ENCODE data around the gene TSC22D1. TPM values are rescaled to one million over a fixed set of nuclear protein-coding genes. Genes with fewer than 3 reads are reported as not detected.

The TSC22D1 gene
- total RNA-seq, 1 donor from 2014 or later: 70.8 TPM

GRCh38 chr13:44504116-44504515, 72.0 kb downstream of the TSC22D1 start:
- Histone ChIP-seq H3K27me3 (ENCODE audit: control insufficient read depth, insufficient read depth, low read length) (no peaks in the 10 kb centered on the region), H3K4me3 (ENCODE audit: low read depth, low read length) (no peak overlapping the region), H3K36me3 (ENCODE audit: control insufficient read depth, insufficient read depth, low read length) (no peaks in the 10 kb centered on the region)
- FAIRE-seq (no peak), DNase-seq (ENCODE audit: low read depth) (no peak)
- TF ChIP-seq, protein P1, sequence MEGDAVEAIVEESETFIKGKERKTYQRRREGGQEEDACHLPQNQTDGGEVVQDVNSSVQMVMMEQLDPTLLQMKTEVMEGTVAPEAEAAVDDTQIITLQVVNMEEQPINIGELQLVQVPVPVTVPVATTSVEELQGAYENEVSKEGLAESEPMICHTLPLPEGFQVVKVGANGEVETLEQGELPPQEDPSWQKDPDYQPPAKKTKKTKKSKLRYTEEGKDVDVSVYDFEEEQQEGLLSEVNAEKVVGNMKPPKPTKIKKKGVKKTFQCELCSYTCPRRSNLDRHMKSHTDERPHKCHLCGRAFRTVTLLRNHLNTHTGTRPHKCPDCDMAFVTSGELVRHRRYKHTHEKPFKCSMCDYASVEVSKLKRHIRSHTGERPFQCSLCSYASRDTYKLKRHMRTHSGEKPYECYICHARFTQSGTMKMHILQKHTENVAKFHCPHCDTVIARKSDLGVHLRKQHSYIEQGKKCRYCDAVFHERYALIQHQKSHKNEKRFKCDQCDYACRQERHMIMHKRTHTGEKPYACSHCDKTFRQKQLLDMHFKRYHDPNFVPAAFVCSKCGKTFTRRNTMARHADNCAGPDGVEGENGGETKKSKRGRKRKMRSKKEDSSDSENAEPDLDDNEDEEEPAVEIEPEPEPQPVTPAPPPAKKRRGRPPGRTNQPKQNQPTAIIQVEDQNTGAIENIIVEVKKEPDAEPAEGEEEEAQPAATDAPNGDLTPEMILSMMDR (IDR thresholded peaks at IDR 0.05; ENCODE audit: insufficient read depth, low read length, severe bottlenecking): no peak

- no peak for FAIRE-seq
- H3K27me3 ChIP-seq (ENCODE audit: control insufficient read depth, insufficient read depth, low read length): no peaks in the 10 kb centered on the region
- no peak overlapping the region for H3K4me3 ChIP-seq (ENCODE audit: low read depth, low read length)
- H3K36me3 ChIP-seq (ENCODE audit: control insufficient read depth, insufficient read depth, low read length): no peaks in the 10 kb centered on the region
- no peak for DNase-seq (ENCODE audit: low read depth)
- TF ChIP-seq, protein P1 (IDR thresholded peaks at IDR 0.05; ENCODE audit: insufficient read depth, low read length, severe bottlenecking): no peak
Observed at GRCh38 chr13:44498969-44499368, 77.2 kb downstream of the TSC22D1 start.

DNA sequence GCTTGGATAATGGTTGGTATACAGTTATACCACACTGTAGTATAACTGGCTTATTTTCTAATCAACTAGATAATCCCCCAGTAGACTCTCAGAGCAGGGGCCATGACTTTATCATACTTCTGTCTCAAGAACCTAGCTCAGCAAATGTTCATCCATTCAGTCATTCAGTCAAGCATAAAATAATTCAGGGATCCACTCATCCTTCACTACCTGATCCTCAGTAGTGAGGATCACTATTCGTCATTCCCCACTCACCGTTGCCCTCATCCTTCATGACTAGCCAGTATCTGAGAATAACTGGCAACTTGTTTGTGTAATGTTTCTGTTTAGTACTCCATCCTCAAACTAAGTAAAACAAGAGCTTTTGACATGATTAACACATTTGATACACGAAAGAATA, 77.6 kb downstream of the TSC22D1 start:
- TF ChIP-seq, protein P1 (IDR thresholded peaks at IDR 0.05; ENCODE audit: insufficient read depth, low read length, severe bottlenecking): no peak
- DNase-seq (ENCODE audit: low read depth) (no peak), FAIRE-seq (no peak)

DNA sequence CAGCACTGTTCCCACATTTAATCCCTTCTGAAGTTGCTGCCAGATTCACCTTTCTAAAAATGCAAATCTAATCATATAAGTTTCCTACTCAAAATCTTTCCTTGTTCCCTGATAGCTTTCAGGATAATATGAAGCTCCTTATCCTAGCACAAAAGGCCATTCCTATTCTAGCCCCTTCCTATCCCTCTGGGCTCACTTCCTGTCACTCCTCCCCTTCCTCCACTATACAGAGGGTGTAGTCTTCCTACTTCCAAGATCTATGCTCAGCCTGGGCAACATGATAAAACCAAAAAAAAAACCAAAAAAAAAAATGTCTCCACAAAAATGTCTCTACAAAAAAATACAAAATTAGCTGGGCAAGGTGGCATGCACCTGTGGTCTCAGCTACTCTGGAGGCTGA, 78.3 kb downstream of the TSC22D1 start:
- TF ChIP-seq, protein P1 (IDR thresholded peaks at IDR 0.05; ENCODE audit: insufficient read depth, low read length, severe bottlenecking): no peak
- no peak for FAIRE-seq
- Histone ChIP-seq H3K27me3 (ENCODE audit: control insufficient read depth, insufficient read depth, low read length) (no peaks in the 10 kb centered on the region), H3K36me3 (ENCODE audit: control insufficient read depth, insufficient read depth, low read length) (no peaks in the 10 kb centered on the region), H3K4me3 (ENCODE audit: low read depth, low read length) (no peak overlapping the region)
- no peak for DNase-seq (ENCODE audit: low read depth)

More for the DNA sequence above, 77.6 kb downstream of the TSC22D1 start:
- Histone ChIP-seq H3K36me3 (ENCODE audit: control insufficient read depth, insufficient read depth, low read length) (no peaks in the 10 kb centered on the region), H3K27me3 (ENCODE audit: control insufficient read depth, insufficient read depth, low read length) (no peaks in the 10 kb centered on the region), H3K4me3 (ENCODE audit: low read depth, low read length) (no peak overlapping the region)

- FAIRE-seq: no peak
Observed at GRCh38 chr13:44493213-44493812, 82.8 kb downstream of the TSC22D1 start.

More at GRCh38 chr13:44493213-44493812, 82.8 kb downstream of the TSC22D1 start:
- no peak for DNase-seq (ENCODE audit: low read depth)
- no peak overlapping the region for H3K4me3 ChIP-seq (ENCODE audit: low read depth, low read length)
- no peaks in the 10 kb centered on the region for H3K36me3 ChIP-seq (ENCODE audit: control insufficient read depth, insufficient read depth, low read length)
- TF ChIP-seq, protein P1 (IDR thresholded peaks at IDR 0.05; ENCODE audit: insufficient read depth, low read length, severe bottlenecking): no peak
- no peaks in the 10 kb centered on the region for H3K27me3 ChIP-seq (ENCODE audit: control insufficient read depth, insufficient read depth, low read length)

Data from bronchial epithelial cell (primary cell).